K562 (cell line): ENCODE results near the gene TXNRD2. TPM values are rescaled to one million over a fixed set of nuclear protein-coding genes. Genes with fewer than 3 reads are reported as not detected.

ENCODE experiments used
- CBFA2T2 ChIP-seq: fragments of 450-650 bp; conservative IDR thresholded peaks from 2 replicates; pipeline ENCODE4 v1.6.1; 2017; ENCODE audit warnings: mild to moderate bottlenecking
- CREM ChIP-seq: IDR thresholded peaks from 2 replicates; pipeline ENCODE4 v1.6.1; 2014; ENCODE audit warnings: antibody characterized with exemption, low read depth
- EZH2 ChIP-seq: IDR thresholded peaks from 2 replicates; pipeline ENCODE4 v1.6.1; 2012; ENCODE audit warnings: low read depth, mild to moderate bottlenecking, inconsistent platforms, low read length, borderline replicate concordance
- POLR2G ChIP-seq: fragments of 200-400 bp; formaldehyde crosslinking; IDR thresholded peaks from 2 replicates; pipeline ENCODE4 v1.6.1; 2017; ENCODE audit warnings: low read depth, mild to moderate bottlenecking, antibody characterized with exemption, low read length, moderate library complexity
- SETDB1 ChIP-seq: IDR thresholded peaks from one replicate; pipeline ENCODE4 v1.6.1; 2012; ENCODE audit warnings: low read length, control low read depth, inconsistent platforms
- ZNF316 ChIP-seq: fragments of 450-650 bp; IDR thresholded peaks from 2 replicates; pipeline ENCODE4 v1.6.1; 2016
- ZNF644 ChIP-seq: fragments of 200-800 bp; sonication (Bioruptor generic); IDR thresholded peaks from 2 replicates; pipeline ENCODE4 v1.6.1; 2016; ENCODE audit warnings: low read depth, missing genetic modification characterization, missing compliant biosample characterization
- polyA plus RNA-seq, 8 experiments: library from polyadenylated mRNA; depleted of rRNA in 4 of 8; stranded (reverse) in 5 of 8; unstranded in 3 of 8; fragments of >200 nt; fragmentation: Nextera tagmentation in 2 of 8; fragmentation: Illumina TruSeq in 1 of 8; extraction: Ambion mirVana in 2 of 8; extraction: Trizol in 1 of 8; gene quantifications; 2 replicates each; pipeline versions ENCODE4 v1.2.1 to v1.2.3, GENCODE V29; 2011 to 2014; ENCODE audit warnings: inconsistent platforms in 1 of 8, missing spikeins in 1 of 8
- total RNA-seq, 7 experiments: library from RNA; depleted of rRNA in 6 of 7; stranded (reverse); fragments of >200 nt in 6 of 7; fragmentation: Illumina TruSeq in 2 of 7; extraction: Trizol in 2 of 7; gene quantifications; 2 replicates each; pipeline versions ENCODE4 v1.2.1 to v1.2.3, GENCODE V29; 2011 to 2021; ENCODE audit warnings: low replicate concordance in 1 of 7
- TF ChIP-seq, protein P1 (sequence below): sonication (generic); formaldehyde crosslinking; IDR thresholded peaks from 2 replicates; pipeline ENCODE4 v1.8.0; 2023; ENCODE audit warnings: missing genetic modification reagents, mild to moderate bottlenecking, borderline replicate concordance
- TF ChIP-seq, protein P2 (sequence below): fragments of 250-450 bp; sonication (Bioruptor Pico); IDR thresholded peaks from 2 replicates; pipeline ENCODE4 v1.5.0; 2022; ENCODE audit warnings: mild to moderate bottlenecking
- TF ChIP-seq, protein P3 (sequence below), 2 experiments: fragments of 200-800 bp in 1 of 2; sonication (Bioruptor generic) in 1 of 2; sonication (generic) in 1 of 2; formaldehyde crosslinking in 1 of 2; IDR thresholded peaks in 1 of 2; conservative IDR thresholded peaks in 1 of 2; 2 replicates each; pipeline versions ENCODE4 v1.5.0 to v1.6.1; 2016 to 2020; ENCODE audit warnings: missing compliant biosample characterization in 1 of 2, missing genetic modification characterization in 1 of 2, missing genetic modification reagents in 1 of 2
- TF ChIP-seq, protein P4 (sequence below): fragments of 450-650 bp; IDR thresholded peaks from one replicate; pipeline ENCODE4 v1.6.1; 2018; ENCODE audit warnings: mild to moderate bottlenecking, moderate library complexity; ENCODE audit not compliant: partially characterized antibody
- TF ChIP-seq, protein P5 (sequence below): fragments of 450-650 bp; IDR thresholded peaks from 2 replicates; pipeline ENCODE4 v1.6.1; 2016; ENCODE audit warnings: antibody characterized with exemption

The TXNRD2 gene
- total and polyA plus RNA-seq, 9 of the 15 experiments (the other 6 are each of a cell fraction or from before 2014, with no cell fraction given) = 3.3 to 80.2 (median 49.4) TPM

DNA sequence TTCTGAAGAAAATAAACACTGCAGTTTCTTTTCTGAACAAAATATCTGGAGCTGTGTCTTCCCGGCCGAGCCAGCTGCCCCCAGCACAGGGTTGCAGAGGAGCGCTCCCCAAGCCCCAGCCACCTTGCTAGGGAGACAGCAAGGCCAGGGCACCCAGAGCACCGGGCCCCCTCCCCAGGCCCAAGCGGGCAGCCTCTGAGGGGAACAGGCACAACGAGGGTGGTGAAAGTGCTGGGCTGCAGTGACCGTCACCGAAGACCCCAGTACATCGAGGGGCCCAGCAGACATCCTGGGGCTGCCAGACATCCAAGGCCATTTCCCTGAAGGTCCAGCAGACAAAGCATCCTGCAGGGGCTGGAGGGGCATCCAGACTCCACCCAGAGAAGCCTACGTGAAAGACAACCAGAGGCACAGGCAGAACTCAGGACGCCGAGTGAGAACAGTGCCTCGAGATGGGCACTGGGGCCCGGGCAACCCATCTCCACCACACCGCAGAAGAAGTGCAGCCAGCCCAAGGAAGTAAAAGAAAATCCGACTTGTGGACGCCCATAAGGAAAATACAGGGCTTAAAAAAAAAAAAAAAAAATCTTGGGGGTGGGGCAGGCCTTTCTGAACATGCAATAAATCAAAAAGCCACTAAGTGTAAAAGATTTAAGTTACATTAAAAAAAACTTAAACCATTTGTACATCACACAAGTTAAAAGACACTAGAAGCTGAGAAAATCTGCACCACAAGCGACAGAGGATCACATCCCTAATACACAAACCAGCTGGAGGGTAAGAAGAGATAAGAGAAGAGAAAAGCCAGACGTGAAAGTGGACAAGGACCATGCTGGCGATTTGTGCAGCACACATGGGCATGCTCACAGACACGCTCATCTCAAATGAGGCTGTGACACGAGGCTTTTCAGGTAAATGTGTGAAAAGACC, 36.0 kb downstream of the TXNRD2 start (continued):
- TF ChIP-seq, protein P1, sequence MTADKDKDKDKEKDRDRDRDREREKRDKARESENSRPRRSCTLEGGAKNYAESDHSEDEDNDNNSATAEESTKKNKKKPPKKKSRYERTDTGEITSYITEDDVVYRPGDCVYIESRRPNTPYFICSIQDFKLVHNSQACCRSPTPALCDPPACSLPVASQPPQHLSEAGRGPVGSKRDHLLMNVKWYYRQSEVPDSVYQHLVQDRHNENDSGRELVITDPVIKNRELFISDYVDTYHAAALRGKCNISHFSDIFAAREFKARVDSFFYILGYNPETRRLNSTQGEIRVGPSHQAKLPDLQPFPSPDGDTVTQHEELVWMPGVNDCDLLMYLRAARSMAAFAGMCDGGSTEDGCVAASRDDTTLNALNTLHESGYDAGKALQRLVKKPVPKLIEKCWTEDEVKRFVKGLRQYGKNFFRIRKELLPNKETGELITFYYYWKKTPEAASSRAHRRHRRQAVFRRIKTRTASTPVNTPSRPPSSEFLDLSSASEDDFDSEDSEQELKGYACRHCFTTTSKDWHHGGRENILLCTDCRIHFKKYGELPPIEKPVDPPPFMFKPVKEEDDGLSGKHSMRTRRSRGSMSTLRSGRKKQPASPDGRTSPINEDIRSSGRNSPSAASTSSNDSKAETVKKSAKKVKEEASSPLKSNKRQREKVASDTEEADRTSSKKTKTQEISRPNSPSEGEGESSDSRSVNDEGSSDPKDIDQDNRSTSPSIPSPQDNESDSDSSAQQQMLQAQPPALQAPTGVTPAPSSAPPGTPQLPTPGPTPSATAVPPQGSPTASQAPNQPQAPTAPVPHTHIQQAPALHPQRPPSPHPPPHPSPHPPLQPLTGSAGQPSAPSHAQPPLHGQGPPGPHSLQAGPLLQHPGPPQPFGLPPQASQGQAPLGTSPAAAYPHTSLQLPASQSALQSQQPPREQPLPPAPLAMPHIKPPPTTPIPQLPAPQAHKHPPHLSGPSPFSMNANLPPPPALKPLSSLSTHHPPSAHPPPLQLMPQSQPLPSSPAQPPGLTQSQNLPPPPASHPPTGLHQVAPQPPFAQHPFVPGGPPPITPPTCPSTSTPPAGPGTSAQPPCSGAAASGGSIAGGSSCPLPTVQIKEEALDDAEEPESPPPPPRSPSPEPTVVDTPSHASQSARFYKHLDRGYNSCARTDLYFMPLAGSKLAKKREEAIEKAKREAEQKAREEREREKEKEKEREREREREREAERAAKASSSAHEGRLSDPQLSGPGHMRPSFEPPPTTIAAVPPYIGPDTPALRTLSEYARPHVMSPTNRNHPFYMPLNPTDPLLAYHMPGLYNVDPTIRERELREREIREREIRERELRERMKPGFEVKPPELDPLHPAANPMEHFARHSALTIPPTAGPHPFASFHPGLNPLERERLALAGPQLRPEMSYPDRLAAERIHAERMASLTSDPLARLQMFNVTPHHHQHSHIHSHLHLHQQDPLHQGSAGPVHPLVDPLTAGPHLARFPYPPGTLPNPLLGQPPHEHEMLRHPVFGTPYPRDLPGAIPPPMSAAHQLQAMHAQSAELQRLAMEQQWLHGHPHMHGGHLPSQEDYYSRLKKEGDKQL (CRISPR knock-in tag) = no peak
- TF ChIP-seq EZH2 (no peak), ZNF644 (tag) (no peak), CBFA2T2 (peak; percentile 13; the same call in 1 of the 2 replicates), SETDB1 (peak; percentile 44), POLR2G (peak; percentile 53), ZNF316 (no peak), CREM (no peak)
- TF ChIP-seq, protein P2, sequence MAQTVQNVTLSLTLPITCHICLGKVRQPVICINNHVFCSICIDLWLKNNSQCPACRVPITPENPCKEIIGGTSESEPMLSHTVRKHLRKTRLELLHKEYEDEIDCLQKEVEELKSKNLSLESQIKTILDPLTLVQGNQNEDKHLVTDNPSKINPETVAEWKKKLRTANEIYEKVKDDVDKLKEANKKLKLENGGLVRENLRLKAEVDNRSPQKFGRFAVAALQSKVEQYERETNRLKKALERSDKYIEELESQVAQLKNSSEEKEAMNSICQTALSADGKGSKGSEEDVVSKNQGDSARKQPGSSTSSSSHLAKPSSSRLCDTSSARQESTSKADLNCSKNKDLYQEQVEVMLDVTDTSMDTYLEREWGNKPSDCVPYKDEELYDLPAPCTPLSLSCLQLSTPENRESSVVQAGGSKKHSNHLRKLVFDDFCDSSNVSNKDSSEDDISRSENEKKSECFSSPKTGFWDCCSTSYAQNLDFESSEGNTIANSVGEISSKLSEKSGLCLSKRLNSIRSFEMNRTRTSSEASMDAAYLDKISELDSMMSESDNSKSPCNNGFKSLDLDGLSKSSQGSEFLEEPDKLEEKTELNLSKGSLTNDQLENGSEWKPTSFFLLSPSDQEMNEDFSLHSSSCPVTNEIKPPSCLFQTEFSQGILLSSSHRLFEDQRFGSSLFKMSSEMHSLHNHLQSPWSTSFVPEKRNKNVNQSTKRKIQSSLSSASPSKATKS (CRISPR knock-in tag) = 0 out of 2 replicates have a peak, but pooled peaks have one; percentile 38
- TF ChIP-seq, protein P3, sequence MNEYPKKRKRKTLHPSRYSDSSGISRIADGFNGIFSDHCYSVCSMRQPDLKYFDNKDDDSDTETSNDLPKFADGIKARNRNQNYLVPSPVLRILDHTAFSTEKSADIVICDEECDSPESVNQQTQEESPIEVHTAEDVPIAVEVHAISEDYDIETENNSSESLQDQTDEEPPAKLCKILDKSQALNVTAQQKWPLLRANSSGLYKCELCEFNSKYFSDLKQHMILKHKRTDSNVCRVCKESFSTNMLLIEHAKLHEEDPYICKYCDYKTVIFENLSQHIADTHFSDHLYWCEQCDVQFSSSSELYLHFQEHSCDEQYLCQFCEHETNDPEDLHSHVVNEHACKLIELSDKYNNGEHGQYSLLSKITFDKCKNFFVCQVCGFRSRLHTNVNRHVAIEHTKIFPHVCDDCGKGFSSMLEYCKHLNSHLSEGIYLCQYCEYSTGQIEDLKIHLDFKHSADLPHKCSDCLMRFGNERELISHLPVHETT (CRISPR knock-in tag; conservative IDR thresholded peaks at IDR 0.05 in 1 of 2, IDR thresholded peaks at IDR 0.05 in 1 of 2) = no peak
- TF ChIP-seq, protein P4, sequence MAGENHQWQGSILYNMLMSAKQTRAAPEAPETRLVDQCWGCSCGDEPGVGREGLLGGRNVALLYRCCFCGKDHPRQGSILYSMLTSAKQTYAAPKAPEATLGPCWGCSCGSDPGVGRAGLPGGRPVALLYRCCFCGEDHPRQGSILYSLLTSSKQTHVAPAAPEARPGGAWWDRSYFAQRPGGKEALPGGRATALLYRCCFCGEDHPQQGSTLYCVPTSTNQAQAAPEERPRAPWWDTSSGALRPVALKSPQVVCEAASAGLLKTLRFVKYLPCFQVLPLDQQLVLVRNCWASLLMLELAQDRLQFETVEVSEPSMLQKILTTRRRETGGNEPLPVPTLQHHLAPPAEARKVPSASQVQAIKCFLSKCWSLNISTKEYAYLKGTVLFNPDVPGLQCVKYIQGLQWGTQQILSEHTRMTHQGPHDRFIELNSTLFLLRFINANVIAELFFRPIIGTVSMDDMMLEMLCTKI = no peak
- TF ChIP-seq, protein P5, sequence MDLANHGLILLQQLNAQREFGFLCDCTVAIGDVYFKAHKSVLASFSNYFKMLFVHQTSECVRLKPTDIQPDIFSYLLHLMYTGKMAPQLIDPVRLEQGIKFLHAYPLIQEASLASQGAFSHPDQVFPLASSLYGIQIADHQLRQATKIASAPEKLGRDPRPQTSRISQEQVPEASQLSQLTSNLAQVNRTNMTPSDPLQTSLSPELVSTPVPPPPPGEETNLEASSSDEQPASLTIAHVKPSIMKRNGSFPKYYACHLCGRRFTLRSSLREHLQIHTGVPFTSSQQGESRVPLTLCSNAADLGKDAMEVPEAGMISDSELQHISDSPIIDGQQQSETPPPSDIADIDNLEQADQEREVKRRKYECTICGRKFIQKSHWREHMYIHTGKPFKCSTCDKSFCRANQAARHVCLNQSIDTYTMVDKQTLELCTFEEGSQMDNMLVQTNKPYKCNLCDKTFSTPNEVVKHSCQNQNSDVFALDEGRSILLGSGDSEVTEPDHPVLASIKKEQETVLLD = no peak
